NCI-H446 (cell line): ENCODE results near the gene CCDC169.

Source experiments
- DNase-seq, 2 experiments: peaks; one replicate each; lab custom pipeline; 2025; lab: John Stamatoyannopoulos, UW

CCDC169 gene

DNA sequence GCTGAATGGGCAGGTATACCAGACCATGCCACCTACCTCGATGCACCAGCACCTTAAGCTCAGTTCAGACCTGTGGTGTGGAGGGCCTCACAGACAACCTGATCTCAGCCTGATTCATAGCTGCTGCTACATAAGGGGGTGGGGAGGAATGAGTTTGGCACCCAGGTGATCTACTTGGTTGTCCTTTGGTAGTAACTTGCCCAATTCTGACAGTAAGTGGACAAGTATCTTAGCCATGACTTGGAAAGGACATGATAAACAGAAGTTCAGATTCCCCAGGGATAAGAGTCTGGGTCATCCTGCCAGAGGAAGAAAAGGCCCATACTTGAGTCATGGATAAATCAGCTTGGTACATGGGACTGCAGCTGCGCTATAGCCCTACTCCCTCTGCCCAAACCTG is 54.9 kb downstream of the CCDC169 start:
- no peak for DNase-seq

DNA sequence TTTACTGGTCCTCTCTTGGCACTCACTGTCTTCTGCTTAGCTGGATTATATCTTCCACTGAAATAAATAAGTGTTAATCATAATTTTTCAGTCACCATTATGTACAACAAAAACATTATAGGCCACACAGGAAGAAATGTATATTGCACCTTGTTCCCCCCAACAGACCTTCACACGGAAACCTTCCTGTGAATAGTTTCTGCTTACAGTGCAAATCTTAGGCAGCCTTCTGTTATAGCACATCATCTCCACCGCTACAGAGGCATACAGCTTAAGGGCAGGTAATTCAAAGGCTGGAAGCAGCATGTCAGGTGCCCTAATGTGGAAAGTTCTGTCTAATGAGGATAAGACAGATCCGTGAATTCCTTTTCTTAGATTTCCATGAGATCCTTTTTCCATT is 66.4 kb downstream of the CCDC169 start:
- DNase-seq = no peak

DNA sequence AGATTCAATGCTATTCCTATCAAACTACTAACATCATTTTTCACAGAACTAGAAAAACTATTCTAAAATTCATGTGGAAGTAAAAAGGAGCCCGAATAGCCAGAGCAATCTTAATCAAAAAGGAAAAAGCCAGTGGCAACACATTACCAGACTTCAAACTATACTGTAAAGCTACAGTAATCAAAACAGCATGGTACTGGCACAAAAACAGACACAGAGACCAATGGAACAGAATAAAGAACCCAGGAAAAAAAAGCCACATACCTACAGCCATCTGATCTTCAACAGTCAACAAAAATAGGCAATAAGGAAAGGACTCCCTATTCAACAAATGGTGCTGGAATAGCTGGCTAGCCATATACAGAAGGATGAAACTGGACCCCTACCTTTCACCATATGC is 72.9 kb downstream of the CCDC169 start:
- DNase-seq = no peak

DNA sequence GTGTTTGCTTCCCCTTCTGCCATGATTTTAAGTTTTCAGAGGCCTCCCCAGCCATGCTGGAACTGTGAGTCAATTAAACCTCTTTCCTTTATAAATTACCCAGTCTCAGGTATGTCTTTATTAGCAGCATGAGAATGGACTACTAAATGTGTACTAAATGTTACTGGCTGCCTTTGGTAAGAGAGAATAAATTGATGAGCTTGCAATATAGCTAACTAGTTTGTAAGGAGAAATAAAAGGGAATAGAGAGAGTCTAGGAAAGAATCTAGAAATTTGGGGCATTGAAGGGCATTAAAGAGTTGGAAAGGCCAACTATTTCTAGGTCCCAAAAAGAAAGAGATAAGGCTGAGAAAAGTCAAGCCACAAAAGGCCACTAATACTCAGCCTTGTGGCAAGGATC is 77.7 kb downstream of the CCDC169 start:
- DNase-seq = no peak

DNA sequence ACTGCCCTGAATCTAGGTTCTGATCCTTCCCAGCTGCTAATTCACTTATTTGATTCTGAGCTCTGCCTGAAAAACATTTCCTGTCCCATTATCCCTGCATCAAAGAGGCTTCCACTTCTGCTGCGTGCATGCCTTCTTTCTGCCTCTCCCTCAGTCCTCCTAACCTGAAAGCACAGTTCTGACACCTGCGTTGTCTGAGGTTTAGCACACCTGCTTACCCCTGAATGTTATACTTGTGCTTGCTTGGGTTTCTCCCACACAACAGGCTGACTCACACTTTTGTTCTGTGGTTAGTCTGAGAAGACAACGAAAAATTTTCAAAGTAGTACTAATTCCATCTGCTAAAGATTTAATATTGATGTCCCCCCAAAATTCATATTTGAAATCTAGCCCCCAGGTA is 80.2 kb downstream of the CCDC169 start:
- no peak for DNase-seq

DNA sequence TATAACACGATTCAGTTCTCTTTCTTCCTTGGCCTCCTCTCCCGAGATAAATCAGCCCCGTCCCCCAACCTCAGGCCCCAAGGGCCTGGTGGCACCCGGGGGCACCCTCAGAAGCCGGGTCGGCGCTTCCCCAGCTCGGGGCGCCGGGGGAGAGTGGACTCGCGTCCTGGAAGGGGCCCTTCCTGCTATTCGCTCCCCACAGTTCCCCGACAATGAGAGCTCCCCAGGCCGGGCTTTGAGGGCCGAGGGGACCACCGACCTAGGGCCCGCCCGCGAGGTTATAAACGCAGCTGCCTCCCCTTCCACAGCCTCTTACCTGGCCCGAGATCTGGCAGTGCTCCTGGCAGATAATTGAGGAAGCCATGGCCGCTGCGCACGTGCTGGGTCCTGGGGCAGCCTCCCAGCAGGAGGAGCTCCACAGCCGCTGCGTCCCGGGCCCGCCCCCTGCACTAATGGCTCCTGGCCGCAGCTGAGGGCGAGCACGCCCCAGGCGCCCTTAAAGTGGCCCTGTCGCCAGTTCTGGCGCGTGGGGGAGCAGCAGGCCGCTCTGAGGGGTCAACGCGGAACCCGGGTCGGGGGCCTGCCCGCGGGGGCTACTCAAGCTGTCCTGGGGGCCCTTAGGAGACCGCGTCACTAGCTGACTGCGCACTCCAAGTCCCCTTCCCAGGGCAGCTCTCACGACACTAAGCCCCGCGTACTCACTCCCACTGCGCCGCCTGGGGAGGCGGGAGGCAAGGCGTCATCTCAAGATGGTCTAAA is 83.3 kb downstream of the CCDC169 start, which contains the start of gene SOHLH2:
SOHLH2 (minus strand) TSS at position 394 of the 759 bp plus-strand sequence; CDS start at position 364, 30 bp downstream.
- no peak for DNase-seq

DNA sequence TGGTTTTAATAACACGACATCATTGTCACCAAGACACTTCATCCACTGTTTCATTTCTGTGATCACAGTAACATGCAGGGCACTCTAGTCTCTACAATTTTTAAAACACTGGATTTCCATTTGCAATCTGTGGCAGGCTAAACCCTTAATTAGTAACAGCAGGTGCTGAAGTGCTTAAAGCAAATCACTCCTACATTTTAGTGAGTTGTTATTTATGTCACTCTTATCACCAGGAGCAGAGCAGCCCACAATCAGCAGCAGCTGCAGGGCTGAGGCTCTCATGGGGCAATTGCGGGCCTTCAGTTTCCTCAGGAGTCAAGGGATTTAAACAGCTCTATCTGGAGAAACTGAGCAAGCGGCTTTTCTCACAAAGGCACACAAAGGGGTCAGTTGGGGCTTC is 84.8 kb downstream of the CCDC169 start:
- no peak for DNase-seq

DNA sequence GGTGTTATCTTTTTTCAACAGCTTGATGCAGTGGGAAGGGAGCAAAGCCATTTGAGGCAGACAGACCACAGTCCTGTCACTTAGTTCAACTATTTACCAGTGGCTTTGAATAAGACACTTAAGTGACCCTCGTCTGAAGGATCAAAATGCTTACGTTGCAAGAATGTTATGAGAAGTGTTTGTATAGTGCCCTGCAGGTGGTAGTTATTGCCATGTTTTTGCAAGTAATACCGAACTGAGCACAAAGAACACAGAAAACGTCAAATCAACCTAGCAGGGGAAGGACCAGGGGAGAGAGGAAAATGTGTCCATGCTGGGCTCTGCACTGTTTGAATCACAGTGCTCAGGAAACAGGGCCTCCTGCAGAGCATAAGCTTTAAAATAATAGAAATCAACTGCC is 86.0 kb downstream of the CCDC169 start:
- DNase-seq = no peak

DNA sequence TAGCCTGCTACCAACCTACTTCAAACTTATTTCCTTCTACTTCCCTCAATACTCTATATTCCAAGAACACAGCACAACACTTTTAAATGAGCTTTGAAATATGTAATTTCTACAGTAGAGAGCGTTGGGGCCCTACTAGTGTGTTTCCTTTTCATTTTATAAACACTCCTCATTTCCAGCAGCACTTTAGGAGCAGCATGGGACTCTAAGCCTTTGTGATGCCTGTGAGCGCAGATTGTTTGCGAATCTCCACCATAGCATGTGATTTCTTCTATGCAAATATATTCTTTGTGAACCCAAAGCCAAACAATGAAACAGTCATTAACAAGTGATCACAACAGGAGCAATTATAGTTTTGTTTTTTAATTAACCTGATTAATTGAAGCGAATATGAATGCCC is 86.9 kb downstream of the CCDC169 start:
- no peak for DNase-seq

DNA sequence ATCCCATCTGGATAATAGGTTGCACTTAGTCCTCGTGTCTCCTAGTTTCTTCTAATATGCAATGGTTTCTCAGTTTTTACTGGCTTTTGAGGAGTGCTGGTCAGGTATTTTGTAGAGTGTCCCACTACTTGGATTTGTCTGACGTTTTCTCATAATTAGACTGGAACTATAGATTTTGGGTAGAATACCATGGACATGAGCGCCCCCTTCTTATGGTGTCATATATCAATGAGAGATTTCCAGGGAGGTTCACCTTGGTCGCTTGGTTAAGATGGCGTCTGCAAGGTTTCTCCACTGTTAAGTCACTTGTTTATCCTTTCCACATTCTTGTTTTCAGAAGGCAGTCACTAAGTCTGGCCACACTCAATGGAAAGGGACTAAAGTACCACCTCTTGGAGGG is 89.9 kb downstream of the CCDC169 start:
- DNase-seq = no peak

DNA sequence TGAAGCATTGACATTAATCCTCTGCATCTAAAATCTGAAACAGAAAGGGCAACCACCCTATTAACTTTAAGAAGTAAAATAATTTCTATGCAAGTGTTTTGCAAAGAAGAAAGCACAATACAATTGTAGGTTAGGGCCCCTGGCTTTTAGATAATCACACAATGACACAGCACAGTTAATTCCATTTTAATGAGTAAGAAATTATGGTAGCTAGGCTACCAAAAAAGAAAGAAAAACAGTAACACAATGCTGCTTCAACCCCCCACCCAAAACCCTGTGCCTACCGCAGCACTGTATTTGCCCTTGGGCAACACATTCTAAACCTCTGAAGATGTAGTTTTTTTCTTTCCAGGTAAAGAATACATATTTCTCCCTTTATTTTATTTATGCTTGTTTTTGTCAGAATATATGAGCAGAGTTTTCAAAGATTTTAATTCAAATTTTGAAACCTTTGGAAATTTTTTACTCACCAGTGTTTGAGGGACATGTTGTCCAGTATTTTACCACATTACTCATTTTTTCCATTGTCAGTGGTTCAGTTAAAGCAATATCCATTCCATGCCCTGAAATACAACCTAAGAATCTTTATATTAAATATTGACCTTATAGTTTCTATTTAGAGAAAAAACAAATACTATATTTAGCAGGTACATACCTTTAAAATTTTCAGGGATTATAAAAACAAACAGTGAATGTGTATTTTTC is 104.3 kb downstream of the CCDC169 start:
- no peak for DNase-seq

DNA sequence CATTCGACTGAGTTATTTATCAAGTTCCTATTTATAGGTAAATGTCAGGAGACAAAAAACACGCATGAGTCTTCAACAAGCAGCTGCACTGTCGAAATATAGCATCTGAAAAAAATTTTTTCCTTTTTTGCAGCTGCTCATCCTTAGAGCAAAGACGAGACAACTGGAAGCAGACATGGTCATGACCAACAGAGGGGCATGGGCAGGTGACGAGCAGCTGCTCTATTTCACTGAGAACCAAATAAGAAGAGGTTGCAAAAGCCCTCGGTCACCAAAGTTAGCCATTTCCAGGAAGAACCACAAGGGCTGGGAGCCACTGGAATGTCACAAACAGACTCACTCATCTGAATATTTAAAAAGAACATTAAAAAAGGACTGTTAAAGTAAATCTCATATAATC is 105.4 kb downstream of the CCDC169 start:
- DNase-seq = no peak

DNA sequence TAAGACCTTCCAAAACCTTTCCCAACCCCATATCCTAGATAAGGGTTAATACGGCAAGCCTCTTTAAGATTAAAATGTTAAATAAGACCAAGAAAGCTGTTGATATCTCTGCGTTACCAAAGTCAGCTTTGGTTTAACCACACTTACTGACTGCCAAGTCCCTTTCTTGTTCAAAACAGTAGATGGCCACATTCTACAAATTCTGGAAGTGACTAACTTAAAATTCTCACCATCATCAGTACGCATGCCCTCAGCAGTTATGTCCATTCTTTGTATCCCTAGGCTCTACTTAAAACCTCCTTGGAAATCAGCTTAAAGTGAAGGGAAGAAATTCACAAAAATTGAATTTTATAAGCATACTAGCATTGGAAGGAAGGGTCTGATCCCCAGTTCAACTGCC is 106.8 kb downstream of the CCDC169 start:
- DNase-seq = no peak

DNA sequence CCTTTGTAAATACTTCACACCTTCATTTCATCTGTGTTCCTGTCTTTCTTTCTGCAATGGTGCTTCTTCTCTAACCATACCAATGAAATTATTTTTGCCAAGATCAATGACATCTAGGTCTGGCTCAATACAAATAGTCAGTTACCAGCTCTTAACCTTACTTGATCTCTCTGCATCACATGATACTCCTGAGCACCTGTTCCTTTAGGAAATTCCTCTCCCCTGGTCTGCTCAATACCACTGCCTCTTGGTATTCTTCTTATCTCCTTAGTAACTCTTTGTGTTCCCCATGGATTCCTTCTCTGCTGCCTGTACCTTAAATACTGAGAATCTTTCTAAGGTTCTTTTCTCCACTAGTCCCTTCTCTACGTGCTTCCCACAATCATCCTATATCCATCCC is 109.2 kb downstream of the CCDC169 start:
- no peak for DNase-seq

DNA sequence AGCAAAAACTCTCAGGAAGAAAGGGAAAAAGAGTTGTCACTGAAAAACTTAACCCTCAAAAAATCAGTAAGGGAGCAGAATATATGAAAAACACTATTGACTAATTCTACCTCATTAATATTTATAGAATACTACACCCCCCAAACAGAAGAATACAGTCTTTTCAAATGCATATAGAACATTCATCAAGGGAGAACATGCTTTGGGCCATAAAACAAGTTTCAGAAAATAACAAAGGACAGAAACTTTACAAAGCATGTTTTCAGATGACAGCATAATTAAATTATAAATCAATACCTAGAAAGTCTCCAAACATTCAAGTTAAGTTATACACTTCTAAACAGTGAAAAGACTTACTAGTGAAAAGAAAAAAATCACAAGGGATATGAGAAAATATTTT is 113.7 kb downstream of the CCDC169 start:
- no peak for DNase-seq
